ENCODE data around the gene TMEM269.
A peak's percentile ranks its signal among the peaks of the same experiment; 100 is the strongest.

The TMEM269 gene

GRCh38 chr1:42756956-42757891 lies 27.6 kb upstream of the TMEM269 start:
- Mint-ChIP-seq H3K27ac (peak overlapping the region; percentile 28), H3K4me1 (peaks cover 11% of the 10 kb centered on the region), H3K9me3 (no peaks in the 10 kb centered on the region), H3K36me3 (peaks cover 35% of the 10 kb centered on the region), H3K4me3 (no peak overlapping the region), H3K27me3 (no peaks in the 10 kb centered on the region)
- ATAC-seq (ENCODE audit: low read depth), result peak; percentile 67
- DNase-seq (ENCODE audit: low spot score in 2 of 2), result peak in 1 of 2 donors; percentile 18

GRCh38 chr1:42757892-42758275 lies 26.9 kb upstream of the TMEM269 start:
- DNase-seq (ENCODE audit: low spot score in 2 of 2) (no peak), ATAC-seq (ENCODE audit: low read depth) (no peak)
- Mint-ChIP-seq H3K9me3 (no peaks in the 10 kb centered on the region), H3K27ac (peak overlapping the region; percentile 28), H3K4me1 (peaks cover 11% of the 10 kb centered on the region), H3K27me3 (no peaks in the 10 kb centered on the region), H3K36me3 (peaks cover 30% of the 10 kb centered on the region), H3K4me3 (no peak overlapping the region)

GRCh38 chr1:42758641-42759040 lies 26.1 kb upstream of the TMEM269 start:
- Mint-ChIP-seq H3K27ac (peak overlapping the region; percentile 77), H3K4me3 (no peak overlapping the region), H3K36me3 (peaks cover 28% of the 10 kb centered on the region), H3K27me3 (no peaks in the 10 kb centered on the region), H3K9me3 (no peaks in the 10 kb centered on the region), H3K4me1 (peaks cover 11% of the 10 kb centered on the region)
- DNase-seq (ENCODE audit: low spot score in 2 of 2), result no peak
- peak; percentile 62 for ATAC-seq (ENCODE audit: low read depth)

- Mint-ChIP-seq H3K27ac (peak overlapping the region; percentile 77), H3K9me3 (no peaks in the 10 kb centered on the region), H3K4me1 (peaks cover 11% of the 10 kb centered on the region), H3K4me3 (no peak overlapping the region), H3K36me3 (peaks cover 24% of the 10 kb centered on the region), H3K27me3 (no peaks in the 10 kb centered on the region)
- no peak for DNase-seq (ENCODE audit: low spot score in 2 of 2)
- peak; percentile 27 for ATAC-seq (ENCODE audit: low read depth)
These were observed 25.7 kb upstream of the TMEM269 start for GRCh38 chr1:42759114-42759513.

- ATAC-seq (ENCODE audit: low read depth) (no peak), DNase-seq (ENCODE audit: low spot score in 2 of 2) (no peak)
- Mint-ChIP-seq H3K4me1 (peaks cover 11% of the 10 kb centered on the region), H3K36me3 (peaks cover 10% of the 10 kb centered on the region), H3K27ac (no peak overlapping the region), H3K27me3 (no peaks in the 10 kb centered on the region), H3K9me3 (no peaks in the 10 kb centered on the region), H3K4me3 (no peak overlapping the region)
These were observed 23.2 kb upstream of the TMEM269 start for GRCh38 chr1:42761567-42761966.

GRCh38 chr1:42762269-42762668 lies 22.5 kb upstream of the TMEM269 start:
- Mint-ChIP-seq H3K36me3 (peaks cover 6% of the 10 kb centered on the region), H3K4me1 (peaks cover 9% of the 10 kb centered on the region), H3K4me3 (no peak overlapping the region), H3K9me3 (no peaks in the 10 kb centered on the region), H3K27me3 (no peaks in the 10 kb centered on the region), H3K27ac (no peak overlapping the region)
- no peak for ATAC-seq (ENCODE audit: low read depth)
- no peak for DNase-seq (ENCODE audit: low spot score in 2 of 2)

GRCh38 chr1:42765269-42765668 lies 19.5 kb upstream of the TMEM269 start:
- Mint-ChIP-seq H3K4me3 (no peak overlapping the region), H3K27ac (no peak overlapping the region), H3K9me3 (no peaks in the 10 kb centered on the region), H3K27me3 (no peaks in the 10 kb centered on the region), H3K4me1 (peaks cover 8% of the 10 kb centered on the region), H3K36me3 (no peaks in the 10 kb centered on the region)
- DNase-seq (ENCODE audit: low spot score in 2 of 2) (no peak), ATAC-seq (ENCODE audit: low read depth) (no peak)

GRCh38 chr1:42765832-42766740 lies 18.7 kb upstream of the TMEM269 start:
- DNase-seq (ENCODE audit: low spot score in 2 of 2) (peak in 1 of 2 donors; percentile 24), ATAC-seq (ENCODE audit: low read depth) (peak; percentile 3)
- Mint-ChIP-seq H3K27me3 (no peaks in the 10 kb centered on the region), H3K27ac (no peak overlapping the region), H3K4me3 (no peak overlapping the region), H3K36me3 (peaks cover 3% of the 10 kb centered on the region), H3K4me1 (peaks cover 10% of the 10 kb centered on the region), H3K9me3 (no peaks in the 10 kb centered on the region)

- Mint-ChIP-seq H3K27me3 (no peaks in the 10 kb centered on the region), H3K4me1 (peaks cover 10% of the 10 kb centered on the region), H3K36me3 (peaks cover 3% of the 10 kb centered on the region), H3K4me3 (no peak within 1 kb of the TSS), H3K27ac (peak within 1 kb of the TSS; percentile 89), H3K9me3 (no peaks in the 10 kb centered on the region)
- DNase-seq (ENCODE audit: low spot score in 2 of 2), result peak; percentile 97 to 99
- ATAC-seq (ENCODE audit: low read depth), result peak; percentile 87
These were observed 17.9 kb upstream of the TMEM269 start, which contains the start of the genes C1orf50 and P3H1 for GRCh38 chr1:42766741-42767509. TSS of gene C1orf50 (plus strand) at chr1:42767249. CDS start at chr1:42767312, 63 bp downstream. TSS of gene P3H1 (minus strand) at chr1:42767028. CDS start at chr1:42766971, 57 bp downstream.

GRCh38 chr1:42767510-42768000 lies 17.2 kb upstream of the TMEM269 start:
- DNase-seq (ENCODE audit: low spot score in 2 of 2) (no peak), ATAC-seq (ENCODE audit: low read depth) (peak; percentile 12)
- no peaks in the 10 kb centered on the region for H3K27me3 Mint-ChIP-seq
- no peak overlapping the region for H3K4me3 Mint-ChIP-seq
- peaks cover 10% of the 10 kb centered on the region for H3K4me1 Mint-ChIP-seq
- H3K27ac Mint-ChIP-seq, result peak overlapping the region; percentile 89
- no peaks in the 10 kb centered on the region for H3K9me3 Mint-ChIP-seq
- peaks cover 3% of the 10 kb centered on the region for H3K36me3 Mint-ChIP-seq

- no peak for DNase-seq (ENCODE audit: low spot score in 2 of 2)
- ATAC-seq (ENCODE audit: low read depth), result no peak
- no peaks in the 10 kb centered on the region for H3K9me3 Mint-ChIP-seq
- no peaks in the 10 kb centered on the region for H3K27me3 Mint-ChIP-seq
- no peak overlapping the region for H3K4me3 Mint-ChIP-seq
- peaks cover 5% of the 10 kb centered on the region for H3K36me3 Mint-ChIP-seq
- H3K27ac Mint-ChIP-seq, result no peak overlapping the region
- H3K4me1 Mint-ChIP-seq, result peaks cover 14% of the 10 kb centered on the region
These were observed 16.6 kb upstream of the TMEM269 start for GRCh38 chr1:42768172-42768571.

- no peak for DNase-seq (ENCODE audit: low spot score in 2 of 2)
- H3K9me3 Mint-ChIP-seq, result no peaks in the 10 kb centered on the region
- H3K27ac Mint-ChIP-seq, result no peak overlapping the region
- H3K4me1 Mint-ChIP-seq, result peaks cover 14% of the 10 kb centered on the region
- peaks cover 10% of the 10 kb centered on the region for H3K36me3 Mint-ChIP-seq
- H3K27me3 Mint-ChIP-seq, result no peaks in the 10 kb centered on the region
- H3K4me3 Mint-ChIP-seq, result no peak overlapping the region
- ATAC-seq (ENCODE audit: low read depth), result no peak
These were observed 15.0 kb upstream of the TMEM269 start for GRCh38 chr1:42769811-42770210.

- H3K27ac Mint-ChIP-seq, result no peak overlapping the region
- H3K27me3 Mint-ChIP-seq, result no peaks in the 10 kb centered on the region
- H3K4me1 Mint-ChIP-seq, result peaks cover 10% of the 10 kb centered on the region
- DNase-seq (ENCODE audit: low spot score in 2 of 2), result no peak
- no peak for ATAC-seq (ENCODE audit: low read depth)
- peaks cover 30% of the 10 kb centered on the region for H3K36me3 Mint-ChIP-seq
- no peak overlapping the region for H3K4me3 Mint-ChIP-seq
- H3K9me3 Mint-ChIP-seq, result no peaks in the 10 kb centered on the region
These were observed 11.4 kb upstream of the TMEM269 start for GRCh38 chr1:42773420-42773819.
